Umbilical cord (tissue), 2 donors: Measurements from ENCODE around the gene TBX6. TPM values are rescaled to one million over a fixed set of nuclear protein-coding genes. Genes with fewer than 3 reads are reported as not detected.
A peak's percentile ranks its signal among the peaks of the same experiment; 100 is the strongest.
"Not testable (repeated sequence)": the region's sequence is repeated elsewhere in the genome, so short reads cannot be mapped to it uniquely, and the experiment has no call there.

Source experiments
- DNase-seq: peaks from one replicate; pipeline ENCODE4 v3.0.0-alpha.2; 2015; ENCODE audit warnings: low spot score
- total RNA-seq: library from RNA; depleted of rRNA; stranded (reverse); fragments of >200 nt; gene quantifications from one replicate; pipeline ENCODE4 v1.2.3, GENCODE V29; 2014; ENCODE audit warnings: low replicate concordance; ENCODE audit not compliant: insufficient read depth

Gene TBX6, protein sequence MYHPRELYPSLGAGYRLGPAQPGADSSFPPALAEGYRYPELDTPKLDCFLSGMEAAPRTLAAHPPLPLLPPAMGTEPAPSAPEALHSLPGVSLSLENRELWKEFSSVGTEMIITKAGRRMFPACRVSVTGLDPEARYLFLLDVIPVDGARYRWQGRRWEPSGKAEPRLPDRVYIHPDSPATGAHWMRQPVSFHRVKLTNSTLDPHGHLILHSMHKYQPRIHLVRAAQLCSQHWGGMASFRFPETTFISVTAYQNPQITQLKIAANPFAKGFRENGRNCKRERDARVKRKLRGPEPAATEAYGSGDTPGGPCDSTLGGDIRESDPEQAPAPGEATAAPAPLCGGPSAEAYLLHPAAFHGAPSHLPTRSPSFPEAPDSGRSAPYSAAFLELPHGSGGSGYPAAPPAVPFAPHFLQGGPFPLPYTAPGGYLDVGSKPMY
- 0.48 TPM for total RNA-seq

DNA sequence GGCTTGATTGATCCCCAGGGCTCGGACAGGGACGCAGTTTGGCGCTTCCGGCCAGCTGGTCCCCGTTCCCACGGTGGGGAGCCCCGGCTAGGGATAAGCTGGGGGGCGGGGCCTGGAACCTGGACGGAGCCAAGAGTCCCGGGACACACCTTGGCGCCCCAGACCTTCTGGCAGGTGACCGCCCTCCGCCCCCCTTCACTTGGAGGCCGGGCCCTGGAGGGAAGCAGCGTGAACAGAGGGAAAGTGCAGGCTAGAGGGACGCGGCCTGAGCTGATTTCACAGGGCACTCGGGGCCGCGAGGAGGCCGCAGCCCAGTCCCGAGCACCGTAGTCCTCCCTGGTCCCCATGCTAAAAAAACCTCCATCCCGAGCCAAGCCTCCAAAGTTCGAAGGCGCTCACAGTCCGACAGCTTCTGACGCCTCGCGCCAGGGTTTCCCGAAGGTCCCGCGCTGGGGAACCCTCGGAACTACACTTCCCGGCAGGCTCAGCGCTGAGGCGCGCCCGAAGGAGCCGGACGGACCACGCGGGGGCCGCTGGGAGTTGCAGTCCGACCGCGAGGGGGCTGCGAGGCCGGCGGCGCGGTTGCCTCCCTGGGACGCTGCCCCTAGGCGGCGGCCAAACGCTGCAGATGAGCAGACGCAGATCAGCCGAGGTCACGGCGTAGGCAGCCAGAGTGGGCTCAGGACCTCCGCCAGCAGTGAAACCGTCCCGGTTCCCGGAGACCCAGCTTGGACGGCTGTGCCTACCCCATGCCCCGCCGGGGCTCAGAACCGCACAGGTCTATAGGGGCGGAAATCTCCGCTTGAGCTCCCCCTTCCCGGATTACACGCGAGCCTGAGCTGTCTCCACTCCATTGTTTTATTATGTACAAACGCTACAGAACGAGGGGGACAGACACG lies at the start of gene TBX6:
TBX6 (minus strand) TSS at position 451 of the 899 bp plus-strand sequence. CDS start 731 bp downstream, outside the sequence.
- DNase-seq = peak; percentile 94

DNA sequence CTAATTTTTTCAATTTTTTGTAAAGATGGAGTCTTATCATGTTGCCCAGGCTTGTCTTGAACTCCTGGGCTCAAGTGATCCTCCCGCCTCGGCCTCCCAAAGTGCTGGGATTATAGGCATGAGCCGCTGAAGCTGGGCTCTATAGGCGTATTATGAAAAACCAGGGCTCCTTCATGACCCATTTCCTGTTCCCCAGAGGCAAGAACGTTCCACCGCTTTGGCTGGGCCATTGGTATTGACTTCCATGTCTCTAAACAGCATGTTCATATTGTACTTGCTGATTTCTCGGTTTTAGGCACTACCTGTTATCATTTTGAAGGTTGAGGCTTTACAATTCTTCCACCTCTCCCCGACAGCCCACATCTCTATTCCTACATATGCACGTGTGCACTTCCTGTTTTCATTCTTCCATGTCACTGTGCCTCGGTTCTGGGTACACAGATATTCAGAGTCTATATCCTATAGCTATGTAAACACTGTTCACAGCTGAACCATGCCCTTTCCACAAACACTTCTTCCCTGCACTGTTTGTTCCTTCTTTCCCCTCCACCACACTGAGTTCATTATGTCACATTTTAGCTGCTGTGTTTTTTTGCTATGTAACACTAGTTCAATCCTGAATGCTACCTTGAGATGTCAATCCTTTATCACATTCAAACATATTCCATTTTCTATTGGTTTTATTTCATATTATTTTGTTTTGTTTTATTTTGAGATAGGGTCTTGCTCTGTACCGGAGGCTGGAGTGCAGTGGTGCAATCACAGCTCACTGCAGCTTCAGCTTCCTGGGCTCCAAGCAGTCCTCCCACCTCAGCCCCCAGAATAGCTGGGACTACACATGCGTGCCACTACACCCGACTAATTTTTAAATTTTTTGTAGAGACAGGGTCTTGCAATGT lies 48.1 kb upstream of the TBX6 start:
- DNase-seq = no peak

DNA sequence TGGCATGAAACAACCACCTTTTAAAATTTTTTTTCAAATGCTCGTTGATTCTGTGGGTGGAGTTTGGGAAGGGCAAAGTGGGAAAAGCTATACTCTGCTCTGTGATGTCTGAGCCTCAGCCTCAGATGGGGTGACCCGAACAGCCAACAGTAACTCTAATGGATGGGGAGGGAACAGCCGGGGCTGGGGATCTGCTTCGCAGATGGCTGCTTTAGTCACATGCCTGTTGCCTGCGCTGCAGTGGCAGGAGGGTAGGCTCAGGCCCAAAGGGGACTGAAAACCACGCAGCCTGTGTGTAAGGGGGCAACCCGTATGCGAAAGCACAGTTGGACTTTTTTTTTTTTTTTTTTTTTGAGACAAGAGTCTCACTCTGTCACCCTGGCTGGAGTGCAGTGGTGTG lies 46.2 kb upstream of the TBX6 start:
- no peak for DNase-seq

DNA sequence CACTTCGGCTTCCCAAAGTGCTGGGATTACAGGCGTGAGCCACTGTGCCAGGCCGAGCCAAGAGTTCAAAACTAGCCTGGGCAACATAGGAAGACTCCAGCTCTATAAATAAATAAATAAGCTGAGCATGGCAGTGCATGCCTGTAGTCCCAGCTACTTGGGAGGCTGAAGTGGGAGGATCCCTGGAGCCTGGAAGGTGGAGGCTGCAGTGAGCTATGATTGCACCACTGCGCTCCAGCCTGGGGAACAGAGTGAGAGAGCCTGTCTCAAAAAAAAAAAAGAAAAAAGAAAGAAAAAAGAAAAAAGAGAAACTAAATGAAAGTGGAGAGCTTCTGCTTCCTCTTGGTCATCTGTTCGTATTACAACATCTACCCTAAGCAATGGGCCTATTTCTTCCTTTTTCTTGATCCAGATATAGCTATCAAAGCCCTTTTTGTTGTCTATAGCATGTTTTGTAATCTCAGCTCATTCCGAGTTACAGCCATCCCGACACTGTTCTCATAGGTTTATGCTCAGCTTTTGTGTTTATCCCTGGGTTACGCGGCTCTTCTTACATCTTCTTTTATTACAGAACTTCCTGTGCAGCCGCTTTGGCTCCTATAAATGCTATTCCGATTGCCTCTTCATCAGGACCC lies 45.4 kb upstream of the TBX6 start:
- DNase-seq = peak; percentile 49

DNA sequence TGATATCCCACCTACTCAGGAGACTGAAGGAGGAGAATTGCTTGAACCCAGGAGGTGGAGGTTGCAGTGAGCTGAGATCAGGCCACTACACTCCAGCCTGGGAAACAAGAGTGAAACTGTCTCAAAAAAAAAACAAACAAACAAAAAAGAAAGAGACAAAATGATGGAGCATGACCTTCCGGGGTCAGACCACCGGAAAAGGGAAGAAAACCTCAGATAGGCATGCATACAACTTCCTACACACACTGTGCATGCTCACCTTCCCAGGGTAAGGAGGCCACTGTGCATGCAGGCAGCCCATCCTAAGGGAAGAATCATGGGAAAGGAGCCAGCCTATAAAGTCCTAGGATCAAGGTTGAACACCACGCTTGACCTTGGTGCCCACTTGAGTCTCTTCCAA lies 40.9 kb upstream of the TBX6 start:
- no peak for DNase-seq

DNA sequence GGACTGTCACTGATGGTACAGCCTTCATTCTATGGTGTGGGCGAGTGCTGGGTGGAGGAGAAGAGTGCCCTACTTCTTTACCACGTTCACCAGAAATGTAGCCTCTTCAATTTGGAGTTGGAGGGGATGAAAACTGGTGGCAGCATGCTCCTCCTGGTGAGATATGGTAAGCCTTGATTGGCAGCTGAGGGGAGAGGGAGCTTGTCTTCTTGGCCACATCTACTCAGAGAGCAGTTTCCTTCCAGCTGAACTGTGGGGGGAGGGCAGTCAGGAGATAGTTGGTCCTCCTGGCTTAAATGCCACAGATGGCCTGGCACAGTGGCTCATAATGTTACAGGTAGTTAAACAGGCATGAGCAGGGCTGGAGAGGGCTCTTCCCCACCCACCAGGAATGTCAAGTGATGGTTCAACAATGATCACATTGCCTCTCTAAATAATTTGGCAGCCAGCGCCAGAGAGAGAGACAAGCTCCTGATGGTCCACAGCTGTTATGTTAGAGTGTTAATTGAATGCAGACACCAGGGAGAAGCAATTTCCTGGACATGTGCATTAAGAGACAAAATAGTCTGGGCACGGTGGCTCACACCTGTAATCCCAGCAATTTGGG lies 40.2 kb upstream of the TBX6 start:
- DNase-seq = no peak

DNA sequence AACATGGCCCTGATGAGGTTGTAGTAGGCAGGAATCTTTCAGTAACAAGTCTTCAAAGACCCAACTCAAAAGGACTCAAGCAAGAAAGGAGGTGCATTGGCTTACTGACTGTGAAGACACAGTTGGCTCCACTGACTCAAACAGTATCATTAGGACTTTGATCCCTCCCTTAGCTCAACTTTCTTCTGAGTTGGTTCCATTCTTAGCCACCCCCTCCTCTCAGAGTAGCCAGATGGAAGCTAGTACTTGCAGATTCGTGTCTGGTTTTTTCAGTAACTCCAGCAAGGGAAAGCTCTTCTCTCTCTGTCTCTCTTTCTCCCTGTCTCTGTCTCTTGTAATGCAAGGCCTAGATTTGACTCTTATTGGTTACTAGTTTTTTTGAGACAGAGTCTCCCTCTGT lies 36.3 kb upstream of the TBX6 start:
- no peak for DNase-seq

DNA sequence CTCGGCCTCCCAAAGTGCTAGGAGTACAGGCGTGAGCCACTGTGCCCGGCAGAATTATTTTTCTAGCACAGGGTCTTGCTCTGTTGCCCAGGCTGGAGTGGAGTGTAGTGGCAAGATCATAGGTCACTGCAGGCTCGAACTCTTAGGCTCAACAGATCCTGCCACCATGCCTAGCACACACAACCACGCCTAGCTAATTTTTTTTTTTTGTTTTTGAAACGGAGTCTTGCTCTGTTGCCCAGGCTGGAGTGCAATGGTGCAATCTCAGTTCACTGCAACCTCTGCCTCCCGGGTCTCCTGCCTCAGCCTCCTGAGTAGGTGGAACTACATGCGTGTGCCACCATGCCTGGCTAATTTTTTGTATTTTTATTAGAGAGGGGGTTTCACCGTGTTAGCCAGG lies 34.0 kb upstream of the TBX6 start:
- DNase-seq = not testable (repeated sequence)

DNA sequence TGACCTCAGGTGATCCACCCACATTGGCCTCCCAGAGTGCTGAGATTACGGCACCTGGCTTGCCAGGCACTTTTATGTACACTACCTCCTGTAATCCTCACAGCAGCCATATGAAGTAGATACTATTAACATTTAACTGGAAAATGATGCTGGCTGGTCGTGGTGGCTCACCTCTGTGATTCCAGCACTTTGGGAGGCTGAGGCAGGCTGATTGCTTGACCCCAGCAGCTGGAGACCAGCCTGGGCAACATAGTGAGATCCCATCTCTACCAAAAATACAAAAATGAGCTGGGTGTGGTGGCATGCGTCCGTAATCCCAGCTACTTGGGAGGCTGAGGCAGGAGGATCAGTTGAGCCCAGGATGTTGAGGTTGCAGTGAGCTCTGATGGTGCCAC lies 33.3 kb upstream of the TBX6 start:
- no peak for DNase-seq

DNA sequence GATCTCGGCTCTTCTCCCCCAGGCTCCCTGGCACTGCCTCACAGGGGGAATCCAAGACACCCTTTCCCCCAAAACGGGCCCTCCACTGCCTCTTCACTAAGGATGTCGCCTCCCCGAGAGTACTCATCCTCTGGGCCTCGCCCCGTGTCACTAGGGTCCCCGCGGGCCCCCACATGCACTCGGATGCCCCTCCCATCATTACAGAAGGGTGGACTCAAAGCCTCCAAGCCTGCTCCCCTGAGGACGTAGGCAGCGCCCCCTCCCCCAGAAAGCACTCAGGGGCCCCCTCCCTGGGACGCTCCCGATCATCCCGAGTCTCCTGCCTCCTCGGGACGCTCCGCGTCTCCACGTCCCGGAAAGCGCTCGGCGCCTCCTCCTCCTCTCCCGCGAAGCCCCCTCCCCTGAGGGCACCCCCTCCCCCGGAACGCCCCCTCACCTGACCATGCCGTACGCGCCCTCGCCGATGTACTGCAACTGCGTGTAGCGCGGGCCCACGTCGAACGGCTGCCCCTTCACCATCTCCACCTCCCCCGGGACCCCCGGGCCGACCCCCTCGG lies 31.0 kb upstream of the TBX6 start:
- peak; percentile 45 for DNase-seq

DNA sequence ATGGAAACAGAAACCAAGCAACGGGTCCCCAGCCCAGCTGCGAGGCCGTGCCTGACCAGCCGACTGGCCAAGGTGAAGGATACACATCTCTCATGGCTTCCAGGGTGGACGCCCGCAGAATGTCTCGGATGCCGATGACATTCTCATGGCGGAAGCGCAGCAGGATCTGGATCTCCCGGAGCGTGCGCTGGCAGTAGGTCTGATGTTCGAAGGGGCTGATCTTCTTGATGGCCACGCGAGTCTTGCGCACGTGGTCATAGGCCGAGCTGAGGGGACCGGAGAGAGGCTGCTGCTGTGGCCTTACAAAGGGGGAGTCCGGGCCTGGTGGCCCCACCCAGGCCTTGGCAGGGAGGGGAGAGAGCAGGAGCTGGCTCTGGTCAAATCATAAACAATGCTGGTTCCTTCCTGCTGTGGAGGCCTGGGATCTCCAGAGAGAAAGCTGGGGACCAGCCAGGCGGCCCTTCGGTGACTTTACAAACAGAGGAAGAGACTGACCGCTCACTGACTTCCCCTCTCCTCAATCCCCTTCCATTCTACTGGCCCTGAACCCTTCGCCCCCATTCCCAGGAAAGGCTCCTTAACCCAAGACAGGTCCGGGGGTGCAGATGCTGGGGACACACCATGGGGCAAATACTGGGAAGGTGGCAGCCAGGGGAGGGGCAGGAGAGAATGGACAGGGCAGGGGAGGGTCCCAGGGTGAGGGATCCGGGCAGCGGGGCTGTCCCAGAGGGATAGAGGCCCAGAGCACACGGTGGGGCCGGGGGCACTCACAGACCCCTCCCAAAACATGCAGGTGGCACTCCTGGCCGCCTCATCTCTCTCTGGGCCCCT lies 30.2 kb upstream of the TBX6 start:
- DNase-seq = peak; percentile 57

DNA sequence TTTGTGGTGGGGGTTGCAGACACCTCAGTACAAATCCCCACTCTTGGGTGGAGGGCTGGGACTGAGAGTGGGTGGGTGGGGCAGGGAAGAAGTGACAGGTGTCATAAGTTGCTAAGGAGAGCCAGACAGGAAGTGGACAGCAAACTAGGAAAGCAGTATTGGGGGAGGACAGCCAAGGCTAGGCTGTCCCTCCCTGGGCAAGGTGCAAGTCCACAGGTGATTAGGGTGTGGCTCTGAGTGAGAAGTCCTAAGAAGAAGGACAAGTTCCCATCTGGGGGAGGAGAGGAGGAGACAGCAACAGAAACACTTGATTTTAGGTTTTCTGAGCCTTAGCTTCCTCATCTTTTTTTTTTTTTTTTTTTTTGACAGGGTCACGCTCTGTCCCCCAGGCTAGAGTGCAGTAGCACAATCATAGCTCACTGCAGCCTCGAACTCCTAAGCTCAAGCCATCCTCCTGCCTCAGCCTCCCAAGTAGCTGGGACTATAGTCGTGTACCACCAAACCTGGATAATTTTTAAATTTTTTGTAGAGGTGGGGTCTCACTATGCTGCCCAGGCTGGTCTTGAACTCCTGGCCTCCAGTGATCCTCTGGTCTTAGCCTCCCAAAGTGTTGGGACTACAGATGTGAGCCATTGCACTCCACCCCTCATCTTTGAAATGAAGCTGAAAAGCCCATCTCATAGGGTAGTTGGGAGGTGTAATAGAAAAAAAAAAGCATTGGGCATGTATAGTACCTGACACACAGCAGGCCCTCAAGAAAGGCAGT lies 28.8 kb upstream of the TBX6 start:
- no peak for DNase-seq

DNA sequence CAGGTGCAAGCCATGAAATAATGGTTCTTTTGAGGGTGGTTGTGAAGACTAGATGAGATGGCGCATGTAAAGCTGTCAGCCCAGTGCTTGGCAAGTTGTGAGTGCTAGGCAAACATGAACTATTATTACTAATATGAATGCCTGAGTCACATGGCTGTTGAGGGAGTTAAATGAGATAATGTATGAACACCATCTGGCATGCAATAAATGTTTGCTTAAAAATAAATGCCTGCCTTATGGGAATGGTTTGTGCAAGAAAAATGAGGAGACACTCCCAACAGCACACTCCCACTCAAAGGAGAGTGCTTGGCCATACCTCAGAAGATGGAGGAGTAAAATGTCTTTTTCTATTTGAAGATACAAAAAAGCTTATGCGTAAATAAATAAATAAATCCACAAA lies 27.7 kb upstream of the TBX6 start:
- no peak for DNase-seq

DNA sequence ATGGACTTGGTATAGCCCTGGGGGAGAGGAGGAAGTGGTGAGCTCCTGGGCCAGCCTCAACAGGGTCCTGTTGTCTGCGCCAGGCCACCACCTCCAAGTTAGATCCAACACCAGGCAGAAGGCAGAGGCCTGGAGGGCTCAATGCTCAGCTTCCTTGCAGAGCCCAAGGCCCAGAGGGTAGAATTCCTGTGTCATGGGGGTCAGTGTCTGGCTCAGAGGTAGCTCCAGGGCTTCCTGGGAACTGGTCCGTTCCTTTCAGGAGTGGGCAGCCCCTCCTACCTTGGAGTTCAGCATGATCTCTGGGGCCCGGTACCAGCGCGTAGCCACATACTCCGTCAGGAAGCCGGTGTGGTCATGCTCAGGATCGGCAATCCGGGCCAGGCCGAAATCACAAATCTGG lies 26.0 kb upstream of the TBX6 start:
- DNase-seq = no peak

DNA sequence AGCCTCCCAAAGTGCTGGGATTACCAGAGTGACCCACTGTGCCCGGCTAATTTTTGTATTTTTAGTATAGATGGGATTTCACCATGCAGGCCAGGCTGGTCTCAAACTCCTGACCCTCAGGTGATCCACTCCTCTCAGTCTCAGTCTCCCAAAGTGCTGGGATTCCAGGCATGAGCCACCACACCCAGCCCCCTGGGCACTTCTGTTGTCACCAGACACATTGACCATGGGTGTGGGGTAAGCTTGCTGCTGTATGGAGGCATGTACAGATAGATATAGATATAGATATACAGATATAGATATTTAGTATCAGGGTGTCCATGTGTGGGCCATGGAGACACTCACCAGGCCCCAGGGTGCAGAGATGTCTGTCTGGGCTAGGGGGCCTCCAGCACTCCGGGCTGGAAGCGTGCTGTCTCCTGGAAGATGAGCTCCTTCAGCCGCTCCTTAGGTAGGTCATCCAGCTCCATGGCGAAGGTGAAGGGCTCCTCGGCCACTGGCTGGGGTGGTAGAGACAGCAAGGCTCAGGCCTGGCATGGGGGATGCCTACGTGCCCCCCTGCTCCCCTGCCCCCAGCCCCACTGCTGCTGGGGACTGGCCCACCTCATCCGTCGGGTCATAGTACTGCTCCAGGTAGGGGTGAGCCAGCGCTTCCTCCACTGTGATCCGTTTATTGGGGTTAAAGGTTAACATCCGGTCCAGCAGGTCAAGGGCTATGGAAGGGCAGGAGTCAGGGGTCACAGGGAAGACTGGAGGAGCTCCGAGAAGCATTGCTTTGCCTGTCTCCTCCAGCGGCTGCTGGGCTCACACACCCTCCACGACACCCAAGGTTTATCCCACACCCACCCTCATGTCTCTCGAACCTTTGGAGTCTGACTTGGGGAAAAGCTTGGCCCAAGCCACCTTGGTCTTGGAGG lies 24.8 kb upstream of the TBX6 start:
- DNase-seq = no peak

DNA sequence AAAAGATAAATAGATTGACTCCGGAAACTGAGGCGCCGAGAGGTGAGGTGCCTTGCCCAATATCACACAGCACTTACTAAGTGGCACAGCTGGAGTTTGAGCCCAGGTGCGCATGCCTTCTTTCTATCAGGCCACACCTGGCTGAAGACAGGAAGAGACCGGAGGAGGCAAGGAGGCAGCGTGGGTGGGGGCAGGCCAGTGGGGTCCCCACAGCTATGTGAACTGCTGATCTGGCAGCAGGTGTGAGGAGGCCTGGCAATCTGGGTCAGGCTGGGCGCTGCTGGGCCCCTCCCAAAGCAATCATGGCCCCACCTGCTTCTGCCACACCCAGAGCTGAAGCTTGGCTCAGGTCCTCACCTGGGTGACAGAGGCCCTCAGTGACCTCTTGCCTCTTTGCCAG lies 23.5 kb upstream of the TBX6 start:
- no peak for DNase-seq

DNA sequence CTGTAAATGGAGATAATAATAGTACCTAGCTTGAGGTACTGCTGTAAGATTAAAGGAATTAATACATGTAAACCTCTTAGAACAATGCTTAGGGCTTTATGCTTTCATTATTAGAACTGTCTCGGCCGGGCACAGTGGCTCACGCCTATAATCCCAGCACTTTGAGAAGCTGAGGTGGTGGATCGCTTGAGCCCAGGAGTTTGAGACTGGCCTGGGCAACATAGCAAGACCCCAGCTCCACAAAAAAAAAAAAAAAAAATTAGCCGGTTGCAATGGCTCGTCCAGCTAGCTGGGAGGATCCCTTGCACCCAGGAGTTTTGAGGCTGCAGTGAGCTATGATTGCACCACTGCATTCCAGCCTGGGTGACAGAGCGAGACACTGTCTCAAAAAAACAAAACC lies 23.1 kb upstream of the TBX6 start:
- not testable (repeated sequence) for DNase-seq

DNA sequence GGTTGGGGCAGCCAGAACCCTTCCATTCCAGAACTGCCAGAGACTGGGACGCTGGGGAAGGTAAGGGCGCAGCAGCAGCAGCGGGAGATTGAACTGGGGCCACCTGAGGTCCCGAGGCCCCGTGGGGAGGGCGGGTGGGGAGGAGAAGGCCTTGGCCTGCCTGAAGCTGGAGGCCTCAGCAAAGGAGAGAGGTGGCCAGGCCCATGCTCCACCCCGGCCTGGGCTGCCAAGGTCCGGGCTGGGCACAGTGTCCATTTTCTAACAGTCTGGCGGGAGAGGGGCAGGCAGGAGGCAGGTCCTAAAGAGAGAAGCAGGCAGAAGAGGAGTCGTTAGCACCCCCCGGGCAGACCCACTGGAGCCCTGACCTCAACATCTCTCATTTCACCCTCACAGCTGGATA lies 22.7 kb upstream of the TBX6 start:
- DNase-seq = no peak
